Activated T-cell treated with anti-CD3 and anti-CD28 coated beads, Interleukin-2, amount 50 U/mL, for 24 hours (primary cell): Measurements from ENCODE around the gene CLRN3.

Experiments used
- DNase-seq: peaks from one replicate; pipeline ENCODE4 v3.0.0-alpha.2; 2020
- H3K27ac Mint-ChIP-seq: 2 replicates; pipeline ENCODE4 v1.8.0; 2020; ENCODE audit warnings: mild to moderate bottlenecking, mixed read lengths
- H3K27me3 Mint-ChIP-seq: 2 replicates; pipeline ENCODE4 v1.8.0; 2020; ENCODE audit warnings: mixed read lengths
- H3K36me3 Mint-ChIP-seq: 2 replicates; pipeline ENCODE4 v1.8.0; 2020; ENCODE audit warnings: low read depth, mixed read lengths
- H3K4me1 Mint-ChIP-seq: 2 replicates; pipeline ENCODE4 v1.8.0; 2020; ENCODE audit warnings: low read depth, mixed read lengths
- H3K4me3 Mint-ChIP-seq: 2 replicates; pipeline ENCODE4 v1.8.0; 2020; ENCODE audit warnings: mild to moderate bottlenecking, moderate library complexity, mixed read lengths
- H3K9me3 Mint-ChIP-seq: 2 replicates; pipeline ENCODE4 v1.8.0; 2020; ENCODE audit warnings: mixed read lengths

The CLRN3 gene

DNA sequence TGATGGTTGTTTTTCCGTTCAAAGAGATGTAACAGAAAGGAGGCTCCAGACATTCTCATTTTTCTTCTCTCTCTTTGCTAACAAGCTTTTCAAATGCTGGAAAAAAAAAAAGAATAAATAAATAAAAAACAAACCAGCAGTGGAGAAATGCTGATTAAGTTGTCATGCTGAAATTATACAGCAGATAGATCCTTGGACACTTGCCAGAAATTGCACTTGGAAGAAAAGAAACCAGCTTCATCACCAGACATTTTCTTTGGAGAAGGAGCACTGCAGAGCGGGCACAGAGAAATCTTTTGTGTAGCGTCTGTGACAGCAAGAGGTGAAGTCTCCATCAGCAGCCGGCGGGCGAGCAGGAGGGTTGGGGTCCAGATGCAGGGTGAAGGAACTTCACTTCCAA is 55.8 kb downstream of the CLRN3 start:
- H3K27ac Mint-ChIP-seq = no peak overlapping the region
- no peaks in the 10 kb centered on the region for H3K4me1 Mint-ChIP-seq
- no peak for DNase-seq
- H3K9me3 Mint-ChIP-seq = no peaks in the 10 kb centered on the region
- H3K36me3 Mint-ChIP-seq = no peaks in the 10 kb centered on the region
- no peak overlapping the region for H3K4me3 Mint-ChIP-seq
- peaks cover 18% of the 10 kb centered on the region for H3K27me3 Mint-ChIP-seq

DNA sequence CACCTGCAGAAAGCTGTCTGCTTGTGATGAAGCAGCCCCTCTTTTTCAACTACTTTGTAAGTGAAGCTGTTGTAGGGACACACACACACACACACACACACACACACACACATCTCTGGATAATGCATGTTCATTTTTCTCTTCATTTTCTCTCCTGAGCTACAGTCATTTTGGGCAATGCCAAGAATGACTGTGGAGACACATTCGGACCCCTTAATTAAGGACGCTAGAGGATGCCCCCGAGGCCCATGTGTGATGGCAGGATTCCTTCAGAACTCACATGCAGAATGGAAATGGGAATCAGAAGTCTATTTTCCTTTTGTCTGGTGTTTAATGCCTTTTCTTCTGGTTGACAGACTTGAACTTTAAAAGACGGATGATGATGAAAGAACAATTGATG is 56.6 kb downstream of the CLRN3 start:
- H3K4me3 Mint-ChIP-seq = no peak overlapping the region

DNA sequence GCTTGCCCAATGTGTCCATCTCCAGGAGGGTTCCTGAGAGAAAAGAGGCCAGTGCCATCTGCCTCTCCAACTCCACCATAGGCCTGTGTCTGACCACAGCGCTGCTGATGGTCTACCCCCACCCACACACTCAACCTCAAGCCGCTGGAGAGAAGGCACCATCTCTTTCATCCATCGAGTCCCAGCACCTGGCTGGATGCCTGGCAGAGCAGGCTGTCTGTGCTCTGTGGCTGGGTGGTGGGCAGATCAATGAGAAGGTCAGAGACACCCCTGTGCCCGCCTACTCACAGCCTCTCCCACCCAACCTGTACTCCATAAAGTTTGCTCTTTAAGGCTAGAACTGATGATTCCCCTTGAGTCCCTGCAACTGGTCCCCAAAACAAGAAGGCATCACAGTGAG is 58.0 kb downstream of the CLRN3 start:
- H3K9me3 Mint-ChIP-seq = no peaks in the 10 kb centered on the region
- no peaks in the 10 kb centered on the region for H3K4me1 Mint-ChIP-seq
- no peak overlapping the region for H3K4me3 Mint-ChIP-seq
- no peak for DNase-seq
- no peaks in the 10 kb centered on the region for H3K36me3 Mint-ChIP-seq
- no peak overlapping the region for H3K27ac Mint-ChIP-seq
- H3K27me3 Mint-ChIP-seq = peaks cover 18% of the 10 kb centered on the region

More for the DNA sequence above, 56.6 kb downstream of the CLRN3 start:
- Mint-ChIP-seq H3K9me3 (no peaks in the 10 kb centered on the region), H3K27me3 (peaks cover 18% of the 10 kb centered on the region), H3K4me1 (no peaks in the 10 kb centered on the region), H3K27ac (no peak overlapping the region), H3K36me3 (no peaks in the 10 kb centered on the region)
- no peak for DNase-seq

DNA sequence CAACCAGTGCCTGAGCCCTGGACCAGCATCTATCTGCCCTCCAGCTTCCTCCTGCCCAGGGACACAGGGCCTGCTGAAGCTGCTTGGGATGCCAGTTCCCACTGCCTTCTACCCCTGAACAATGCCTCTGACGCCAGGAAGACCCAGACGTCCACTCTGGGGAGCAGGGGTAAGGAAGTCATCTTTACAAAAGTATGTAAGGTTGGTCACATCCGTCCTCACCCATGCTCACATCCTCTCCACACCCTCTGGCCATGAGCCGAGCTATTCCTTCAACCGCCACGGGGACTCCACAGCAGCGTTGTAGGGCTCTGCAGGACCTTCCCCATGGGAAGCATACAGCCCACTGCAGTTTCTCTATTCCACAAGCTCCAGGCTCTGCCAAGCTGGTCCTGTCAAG is 58.5 kb downstream of the CLRN3 start:
- DNase-seq = no peak
- Mint-ChIP-seq H3K27ac (no peak overlapping the region), H3K9me3 (no peaks in the 10 kb centered on the region), H3K27me3 (peaks cover 17% of the 10 kb centered on the region), H3K36me3 (no peaks in the 10 kb centered on the region), H3K4me1 (no peaks in the 10 kb centered on the region), H3K4me3 (no peak overlapping the region)

DNA sequence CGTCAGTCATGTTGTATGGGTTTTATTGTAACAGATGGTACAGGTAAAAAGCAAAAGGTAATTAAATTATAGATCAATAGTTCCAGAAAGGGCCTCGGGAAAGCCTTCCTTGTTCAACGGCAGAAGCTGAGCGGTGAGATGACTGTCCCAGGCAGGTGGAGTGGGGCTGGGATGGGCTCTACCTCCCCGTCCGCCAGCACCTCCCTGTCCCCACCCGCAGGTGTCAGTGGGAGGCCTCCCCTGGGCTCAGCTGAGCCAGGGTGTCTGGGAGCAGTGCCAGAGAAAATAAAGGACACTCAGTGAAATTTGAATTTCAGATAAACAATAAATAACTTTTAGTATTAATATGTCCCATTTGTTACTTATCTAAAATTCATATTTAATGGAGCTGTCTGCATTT is 58.9 kb downstream of the CLRN3 start:
- H3K36me3 Mint-ChIP-seq = no peaks in the 10 kb centered on the region

DNA sequence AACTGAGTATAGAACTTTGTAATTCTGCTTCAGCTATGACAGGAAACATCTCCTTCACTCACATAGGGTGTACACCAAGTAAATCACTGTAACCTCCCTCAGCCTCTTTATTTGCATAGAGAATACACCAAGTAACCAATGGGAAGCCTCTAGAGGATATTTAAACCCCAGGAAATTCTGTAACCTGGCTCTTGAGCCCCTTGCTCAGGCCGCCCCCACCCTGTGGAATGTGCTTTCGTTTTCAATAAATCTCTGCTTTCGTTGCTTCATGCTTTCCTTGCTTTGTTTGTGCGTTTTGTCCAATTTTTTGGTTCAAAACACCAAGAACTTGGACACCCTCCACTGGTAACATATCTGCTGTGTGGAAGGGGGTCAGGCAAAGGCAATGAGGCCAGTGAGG is 60.2 kb downstream of the CLRN3 start:
- H3K9me3 Mint-ChIP-seq = no peaks in the 10 kb centered on the region

More for the DNA sequence above, 58.9 kb downstream of the CLRN3 start:
- Mint-ChIP-seq H3K27ac (no peak overlapping the region), H3K4me3 (no peak overlapping the region), H3K4me1 (no peaks in the 10 kb centered on the region), H3K9me3 (no peaks in the 10 kb centered on the region), H3K27me3 (peaks cover 14% of the 10 kb centered on the region)
- no peak for DNase-seq

DNA sequence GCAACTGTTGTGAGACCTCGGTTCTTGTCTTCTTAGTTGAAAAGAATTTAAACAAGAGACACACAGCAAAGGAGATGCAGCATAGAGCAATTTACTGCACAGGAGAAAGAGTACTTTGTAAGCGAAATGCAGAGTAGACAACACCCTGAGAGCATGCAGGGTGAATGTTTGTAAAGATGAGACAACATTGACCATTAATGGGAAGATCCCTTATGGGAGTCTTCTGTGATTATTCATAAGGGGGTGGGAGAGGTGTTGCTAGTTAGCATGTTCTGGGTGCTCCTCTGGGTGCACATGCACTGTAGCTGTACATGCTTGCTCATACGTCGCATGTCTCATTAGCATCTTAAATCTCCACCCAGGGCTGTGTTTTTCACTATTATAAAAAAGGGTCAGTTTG is 62.3 kb downstream of the CLRN3 start:
- DNase-seq = no peak
- Mint-ChIP-seq H3K36me3 (no peaks in the 10 kb centered on the region), H3K27ac (no peak overlapping the region), H3K27me3 (no peaks in the 10 kb centered on the region), H3K4me1 (no peaks in the 10 kb centered on the region), H3K9me3 (no peaks in the 10 kb centered on the region), H3K4me3 (no peak overlapping the region)

More for the DNA sequence above, 60.2 kb downstream of the CLRN3 start:
- H3K27ac Mint-ChIP-seq = no peak overlapping the region
- no peak for DNase-seq
- peaks cover 8% of the 10 kb centered on the region for H3K27me3 Mint-ChIP-seq
- H3K36me3 Mint-ChIP-seq = no peaks in the 10 kb centered on the region
- no peak overlapping the region for H3K4me3 Mint-ChIP-seq
- no peaks in the 10 kb centered on the region for H3K4me1 Mint-ChIP-seq
